HFFc6 (cell line): ENCODE measurements around the gene SCYGR8. TPM values are rescaled to one million over a fixed set of nuclear protein-coding genes. Genes with fewer than 3 reads are reported as not detected.
"Not testable (repeated sequence)": the region's sequence is repeated elsewhere in the genome, so short reads cannot be mapped to it uniquely, and the experiment has no call there.

Source experiments
- DNase-seq: peaks from one replicate; pipeline ENCODE4 v3.0.0-alpha.2; 2018
- H3K27ac Mint-ChIP-seq: 2 replicates; pipeline ENCODE4 v1.8.0; 2020; ENCODE audit warnings: mild to moderate bottlenecking, mixed read lengths
- H3K27me3 Mint-ChIP-seq: 2 replicates; pipeline ENCODE4 v1.8.0; 2021; ENCODE audit warnings: mild to moderate bottlenecking, moderate library complexity, mixed read lengths; ENCODE audit not compliant: insufficient read depth
- H3K36me3 Mint-ChIP-seq: 2 replicates; pipeline ENCODE4 v1.8.0; 2021; ENCODE audit warnings: low read depth, mixed read lengths
- H3K4me1 Mint-ChIP-seq: 2 replicates; pipeline ENCODE4 v1.8.0; 2020; ENCODE audit warnings: low read depth, mixed read lengths
- H3K4me3 Mint-ChIP-seq: 2 replicates; pipeline ENCODE4 v1.8.0; 2020; ENCODE audit warnings: mild to moderate bottlenecking, moderate library complexity, mixed read lengths
- H3K9me3 Mint-ChIP-seq: 2 replicates; pipeline ENCODE4 v1.8.0; 2020; ENCODE audit warnings: mild to moderate bottlenecking, mixed read lengths
- total RNA-seq, 6 experiments: library from RNA; stranded (reverse); fragmentation: NEBNext Ultra II Directional; extraction: Animal tissue kit (Norgen Biotek cat#: 25700); gene quantifications; 2 replicates in 1 of 6; 3 replicates in 5 of 6; pipeline ENCODE4 v1.2.3, GENCODE V29; 2021
- TF ChIP-seq, protein P1 (sequence below): fragments of 200-600 bp; sonication (generic); IDR thresholded peaks from 2 replicates; pipeline ENCODE4 v1.5.0; 2021; ENCODE audit warnings: antibody characterized with exemption, mild to moderate bottlenecking

SCYGR8 gene
- total RNA-seq, 6 experiments from 2014 or later = not detected

DNA sequence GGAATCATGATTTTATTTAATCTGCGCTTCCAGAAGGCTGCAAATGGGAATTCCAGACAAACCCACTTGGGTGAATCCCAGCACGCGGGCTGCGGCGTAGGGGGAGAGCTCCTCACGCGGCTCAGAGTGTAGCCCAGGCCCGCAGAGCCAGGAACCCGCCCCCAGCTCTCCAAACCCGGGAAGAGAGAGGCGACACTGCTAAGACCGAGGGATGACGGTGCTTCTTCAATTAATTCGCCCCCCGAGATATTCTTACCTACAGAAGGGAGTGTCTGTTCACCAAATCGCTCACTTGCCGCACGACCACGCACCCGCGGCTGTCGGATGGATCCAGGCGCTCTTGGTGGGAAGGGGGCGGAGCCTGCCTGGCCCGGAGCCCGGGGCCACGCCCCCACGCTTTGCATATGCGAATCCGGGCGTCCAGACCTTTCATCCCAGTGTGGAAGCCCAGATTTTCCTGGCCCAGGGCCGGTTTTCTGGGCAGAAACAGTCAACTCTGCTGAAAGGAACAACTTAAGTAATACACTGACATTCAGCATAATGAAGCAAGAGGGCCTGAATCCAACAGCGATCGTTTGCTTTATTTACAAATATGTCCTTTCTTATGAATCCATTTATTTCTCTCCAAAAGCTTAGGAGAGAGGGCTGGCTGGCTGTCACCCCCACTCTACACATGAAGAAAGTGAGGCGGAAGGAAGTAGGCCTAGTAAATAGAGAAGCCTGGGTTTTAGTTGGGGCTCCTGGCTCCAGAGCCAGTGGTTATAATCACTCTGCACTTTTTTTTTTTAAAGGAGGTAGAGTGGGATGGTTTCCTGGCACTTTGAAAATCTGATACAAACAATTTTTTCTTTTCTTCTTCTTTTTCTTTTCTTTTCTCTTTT, 27.8 kb upstream of the SCYGR8 start, which contains the start of gene SLC19A3:
Gene SLC19A3 (minus strand): TSS at position 342 of the 881 bp plus-strand sequence. CDS start 15,710 bp downstream, outside the sequence.
- TF ChIP-seq, protein P1, sequence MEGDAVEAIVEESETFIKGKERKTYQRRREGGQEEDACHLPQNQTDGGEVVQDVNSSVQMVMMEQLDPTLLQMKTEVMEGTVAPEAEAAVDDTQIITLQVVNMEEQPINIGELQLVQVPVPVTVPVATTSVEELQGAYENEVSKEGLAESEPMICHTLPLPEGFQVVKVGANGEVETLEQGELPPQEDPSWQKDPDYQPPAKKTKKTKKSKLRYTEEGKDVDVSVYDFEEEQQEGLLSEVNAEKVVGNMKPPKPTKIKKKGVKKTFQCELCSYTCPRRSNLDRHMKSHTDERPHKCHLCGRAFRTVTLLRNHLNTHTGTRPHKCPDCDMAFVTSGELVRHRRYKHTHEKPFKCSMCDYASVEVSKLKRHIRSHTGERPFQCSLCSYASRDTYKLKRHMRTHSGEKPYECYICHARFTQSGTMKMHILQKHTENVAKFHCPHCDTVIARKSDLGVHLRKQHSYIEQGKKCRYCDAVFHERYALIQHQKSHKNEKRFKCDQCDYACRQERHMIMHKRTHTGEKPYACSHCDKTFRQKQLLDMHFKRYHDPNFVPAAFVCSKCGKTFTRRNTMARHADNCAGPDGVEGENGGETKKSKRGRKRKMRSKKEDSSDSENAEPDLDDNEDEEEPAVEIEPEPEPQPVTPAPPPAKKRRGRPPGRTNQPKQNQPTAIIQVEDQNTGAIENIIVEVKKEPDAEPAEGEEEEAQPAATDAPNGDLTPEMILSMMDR = no peak
- Mint-ChIP-seq H3K9me3 (no peaks in the 10 kb centered on the region), H3K27ac (no peak within 1 kb of the TSS), H3K36me3 (no peaks in the 10 kb centered on the region), H3K4me3 (peak within 1 kb of the TSS; percentile 79), H3K4me1 (peaks cover 5% of the 10 kb centered on the region; the same call in 1 of the 2 replicates), H3K27me3 (peaks cover 15% of the 10 kb centered on the region)
- DNase-seq = no peak

DNA sequence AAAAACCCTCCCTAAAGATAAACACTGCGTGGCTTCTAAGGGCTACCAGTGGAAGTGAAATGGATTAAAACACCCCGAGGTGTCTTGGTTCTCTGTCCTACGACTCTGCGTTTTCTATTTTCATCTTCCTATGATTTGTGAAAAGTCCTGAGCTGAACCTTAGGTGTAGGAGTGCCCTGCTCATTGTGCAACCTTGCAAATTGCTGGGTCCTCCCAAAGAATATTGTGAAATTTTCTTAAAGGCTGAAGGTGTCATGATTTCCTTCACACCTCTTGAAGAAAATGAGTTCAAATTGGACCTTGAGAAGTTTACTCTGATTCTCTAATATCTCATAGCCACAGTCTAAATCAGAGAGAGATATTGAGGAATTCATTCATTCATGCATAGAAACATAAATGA, 26.1 kb upstream of the SCYGR8 start:
- H3K4me1 Mint-ChIP-seq = peaks cover 5% of the 10 kb centered on the region; the same call in 1 of the 2 replicates
- H3K36me3 Mint-ChIP-seq = no peaks in the 10 kb centered on the region
- H3K27me3 Mint-ChIP-seq = peaks cover 20% of the 10 kb centered on the region
- TF ChIP-seq, protein P1 = no peak
- H3K9me3 Mint-ChIP-seq = no peaks in the 10 kb centered on the region
- DNase-seq = no peak
- no peak overlapping the region for H3K4me3 Mint-ChIP-seq
- no peak overlapping the region for H3K27ac Mint-ChIP-seq

DNA sequence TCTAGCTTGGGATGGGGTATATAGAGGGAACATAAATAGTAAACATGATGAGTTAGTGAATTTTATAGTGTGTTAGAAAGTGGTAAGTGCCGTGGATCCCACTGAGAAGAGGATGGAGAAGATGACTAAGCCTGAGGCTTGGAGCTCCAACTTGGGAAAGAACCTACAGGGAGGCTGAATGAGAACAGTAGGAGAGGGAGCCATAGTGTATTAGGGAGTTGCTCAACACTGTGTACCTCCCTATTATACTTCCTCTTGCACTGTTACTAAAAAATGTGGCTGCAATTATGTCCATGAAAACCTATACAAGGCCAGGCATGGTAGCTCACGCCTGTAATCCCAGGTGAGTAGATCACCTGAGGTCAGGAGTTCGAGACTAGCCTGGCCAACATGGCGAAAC, 25.0 kb upstream of the SCYGR8 start:
- no peaks in the 10 kb centered on the region for H3K9me3 Mint-ChIP-seq
- no peak overlapping the region for H3K4me3 Mint-ChIP-seq
- no peaks in the 10 kb centered on the region for H3K36me3 Mint-ChIP-seq
- DNase-seq = no peak
- TF ChIP-seq, protein P1 = no peak
- H3K4me1 Mint-ChIP-seq = peaks cover 5% of the 10 kb centered on the region; the same call in 1 of the 2 replicates
- no peak overlapping the region for H3K27ac Mint-ChIP-seq
- peaks cover 20% of the 10 kb centered on the region for H3K27me3 Mint-ChIP-seq

DNA sequence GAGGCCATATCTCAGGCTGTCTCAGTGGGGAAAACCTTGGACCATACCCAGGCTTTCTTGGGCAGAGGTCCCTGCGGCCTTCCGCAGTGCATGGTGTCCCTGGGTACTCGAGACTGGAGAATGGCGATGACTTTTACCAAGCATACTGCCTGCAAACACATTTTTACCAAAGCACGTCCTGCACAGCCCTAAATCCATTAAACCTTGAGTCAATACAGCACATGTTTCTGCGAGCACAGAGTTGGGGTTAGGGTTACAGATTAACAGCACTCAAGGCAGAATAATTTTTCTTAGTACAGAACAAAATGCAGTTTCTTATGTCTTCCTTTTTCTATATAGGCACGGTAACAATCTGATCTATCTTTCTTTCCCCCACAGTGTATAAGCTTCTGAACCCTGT, 22.9 kb upstream of the SCYGR8 start:
- H3K9me3 Mint-ChIP-seq, H3K4me1 Mint-ChIP-seq, DNase-seq, H3K36me3 Mint-ChIP-seq, H3K27me3 Mint-ChIP-seq, H3K27ac Mint-ChIP-seq, H3K4me3 Mint-ChIP-seq: not testable (repeated sequence)

DNA sequence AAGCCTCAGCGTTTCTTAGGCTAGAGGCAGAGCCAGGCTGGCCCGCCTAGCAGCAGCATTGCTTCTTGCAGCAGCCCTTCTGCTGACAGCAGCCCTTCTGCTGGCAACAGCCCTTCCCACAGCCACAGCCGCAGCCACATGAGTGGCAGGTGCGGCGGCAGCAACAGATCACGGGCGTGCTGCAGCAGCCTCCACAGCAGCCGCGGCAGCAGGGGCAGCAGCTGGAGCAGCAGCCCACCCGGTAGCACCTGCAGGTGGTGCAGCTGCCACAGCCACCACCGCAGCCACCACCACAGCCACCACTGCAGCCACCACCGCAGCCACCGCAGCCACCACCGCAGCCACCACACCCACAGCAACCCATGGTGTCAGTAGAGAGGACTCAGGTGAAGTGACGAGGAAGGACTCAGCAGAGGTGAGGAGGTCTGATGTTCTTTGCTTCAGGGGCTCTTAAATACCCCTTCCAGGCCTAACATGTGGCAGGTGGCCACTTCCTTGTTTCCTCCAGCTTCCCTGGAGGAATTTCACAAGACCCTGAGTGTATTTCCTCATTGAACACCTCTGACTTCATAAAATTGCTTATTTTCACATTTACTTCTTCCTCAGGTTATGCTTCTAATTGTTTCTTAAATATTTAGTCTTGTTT, 21.2 kb upstream of the SCYGR8 start, which contains the start of gene SCYGR6:
Gene SCYGR6 (minus strand): TSS at position 364 of the 646 bp plus-strand sequence. CDS start 0 bp downstream, at position 364.
- no peak within 1 kb of the TSS for H3K27ac Mint-ChIP-seq
- H3K9me3 Mint-ChIP-seq = no peaks in the 10 kb centered on the region
- TF ChIP-seq, protein P1 = no peak
- H3K36me3 Mint-ChIP-seq = no peaks in the 10 kb centered on the region
- peaks cover 10% of the 10 kb centered on the region for H3K27me3 Mint-ChIP-seq
- DNase-seq = no peak
- no peaks in the 10 kb centered on the region for H3K4me1 Mint-ChIP-seq
- H3K4me3 Mint-ChIP-seq = no peak within 1 kb of the TSS

- H3K4me3 Mint-ChIP-seq = no peak within 1 kb of the TSS
- no peak for DNase-seq
- no peak within 1 kb of the TSS for H3K27ac Mint-ChIP-seq
- H3K9me3 Mint-ChIP-seq = no peaks in the 10 kb centered on the region
- H3K4me1 Mint-ChIP-seq = no peaks in the 10 kb centered on the region
- peaks cover 8% of the 10 kb centered on the region for H3K27me3 Mint-ChIP-seq
- TF ChIP-seq, protein P1 = no peak
- no peaks in the 10 kb centered on the region for H3K36me3 Mint-ChIP-seq
Observed at GRCh38 chr2:227728035-227728434, 17.7 kb upstream of the SCYGR8 start, which contains the start of gene SCYGR7. SCYGR7 (plus strand) TSS chr2:227728335; CDS start chr2:227728335, 0 bp downstream.
